IPS DF 4.7 (cell line): ENCODE data around the gene RTN4.
"Not testable (repeated sequence)": the region's sequence is repeated elsewhere in the genome, so short reads cannot be mapped to it uniquely, and the experiment has no call there.

Experiments
- DNase-seq: peaks from one replicate; pipeline ENCODE4 v3.0.0-alpha.2; 2013; ENCODE audit warnings: low spot score; ENCODE audit errors: extremely low read depth

RTN4 gene

GRCh38 chr2:55050100-55050994 is at the start of gene RTN4:
Gene RTN4, minus strand, starts transcription at chr2:55050451. Its CDS starts 151 bp downstream, at chr2:55050300.
- peak; percentile 95 for DNase-seq

- DNase-seq = no peak
These were observed 49.2 kb upstream of the RTN4 start for GRCh38 chr2:55099493-55099877.

GRCh38 chr2:55097461-55098410 is 47.5 kb upstream of the RTN4 start:
- DNase-seq = no peak

- no peak for DNase-seq
These were observed 46.8 kb upstream of the RTN4 start for GRCh38 chr2:55097082-55097460.

GRCh38 chr2:55096586-55096985 is 46.3 kb upstream of the RTN4 start:
- no peak for DNase-seq

GRCh38 chr2:55093381-55093780 is 43.1 kb upstream of the RTN4 start:
- DNase-seq = no peak

- DNase-seq = no peak
These were observed 42.2 kb upstream of the RTN4 start for GRCh38 chr2:55092439-55092838.

- not testable (repeated sequence) for DNase-seq
These were observed 41.4 kb upstream of the RTN4 start for GRCh38 chr2:55091681-55092080.

- DNase-seq = no peak
These were observed 40.5 kb upstream of the RTN4 start for GRCh38 chr2:55090702-55091101.

GRCh38 chr2:55089726-55090125 is 39.5 kb upstream of the RTN4 start:
- no peak for DNase-seq

- DNase-seq = no peak
These were observed 38.1 kb upstream of the RTN4 start for GRCh38 chr2:55088400-55088799.

GRCh38 chr2:55087936-55088335 is 37.7 kb upstream of the RTN4 start:
- DNase-seq = no peak

- DNase-seq = no peak
These were observed 37.2 kb upstream of the RTN4 start for GRCh38 chr2:55087501-55087900.

GRCh38 chr2:55085113-55086040 is 35.1 kb upstream of the RTN4 start:
- no peak for DNase-seq

- DNase-seq = no peak
These were observed 34.4 kb upstream of the RTN4 start for GRCh38 chr2:55084641-55085040.

GRCh38 chr2:55080204-55080738 is 30.0 kb upstream of the RTN4 start:
- DNase-seq = no peak

- no peak for DNase-seq
These were observed 28.7 kb upstream of the RTN4 start for GRCh38 chr2:55078956-55079355.

- no peak for DNase-seq
These were observed 26.5 kb upstream of the RTN4 start for GRCh38 chr2:55076721-55077120.

- DNase-seq = not testable (repeated sequence)
These were observed 25.8 kb upstream of the RTN4 start for GRCh38 chr2:55076019-55076418.
